Pancreas (tissue), 10 donors: ENCODE data around the gene SPDYE4. TPM values are rescaled to one million over a fixed set of nuclear protein-coding genes. Genes with fewer than 3 reads are reported as not detected.
A peak's percentile ranks its signal among the peaks of the same experiment; 100 is the strongest.

Experiments used
- ATAC-seq, 4 donors: fragments of 200-7000 bp; cut with Tn5 transposase; one replicate each; pipeline versions ENCODE4 v1.8.0 to v1.9.1; 2020; ENCODE audit warnings: mild to moderate bottlenecking in 4 of 4, moderate library complexity in 4 of 4
- DNase-seq, 6 donors: peaks; one replicate each; pipeline ENCODE4 v3.0.0-alpha.2; 2020
- FAIRE-seq: peaks from 2 replicates; lab custom pipeline; 2012; peaks lifted over from hg19 to GRCh38; lab: Jason Lieb, UNC
- H3K27ac ChIP-seq, 4 donors: fragments of 200-600 bp; sonication (generic); 1 replicate in 3 of 4; 2 replicates in 1 of 4; pipeline versions ENCODE4 v1.5.0 to v1.8.0; 2020
- H3K27me3 ChIP-seq, 4 donors: fragments of 200-600 bp; one replicate each; pipeline ENCODE4 v1.8.0; 2021
- H3K36me3 ChIP-seq, 3 donors: fragments of 200-600 bp; sonication (generic) in 1 of 3; one replicate each; pipeline versions ENCODE4 v1.5.0 to v1.8.0; 2020 to 2021
- H3K4me1 ChIP-seq, 3 donors: fragments of 200-600 bp; one replicate each; pipeline ENCODE4 v1.8.0; 2021
- H3K4me3 ChIP-seq, 4 donors: fragments of 200-600 bp; sonication (generic) in 2 of 4; one replicate each; pipeline versions ENCODE4 v1.5.0 to v1.8.0; 2020 to 2021
- H3K9me3 ChIP-seq, 4 donors: fragments of 200-600 bp; one replicate each; pipeline ENCODE4 v1.8.0; 2021
- CTCF ChIP-seq, 4 donors: fragments of 200-600 bp; sonication (generic) in 3 of 4; IDR thresholded peaks; one replicate each; pipeline versions ENCODE4 v1.5.0 to v1.8.0; 2021; ENCODE audit warnings: antibody characterized with exemption in 4 of 4
- WGBS, 2 donors: extraction: QIAGEN DNeasy Blood & Tissue Kit; methylation state at CpG; one replicate each; pipeline ENCODE4 v1.1.7; 2013; 5-methylcytosine and 5-hydroxymethylcytosine counted together
- intact Hi-C, 3 donors: fragments of 100-400 bp; cut with DNase I; formaldehyde crosslinking; loops; one replicate each; pipeline versions ENCODE4 v1.11.1 to v1.14.2; 2022
- polyA plus RNA-seq, 2 donors: library from polyadenylated mRNA; stranded (reverse); fragments of 200-250 nt; gene quantifications; one replicate each; pipeline ENCODE4 v1.2.3, GENCODE V29; 2013
- total RNA-seq, 6 donors: library from RNA; stranded (reverse); fragmentation: NEBNext Ultra II Directional in 4 of 6; extraction: Animal tissue kit (Norgen Biotek cat#: 25700) in 4 of 6; gene quantifications; one replicate each; pipeline versions ENCODE4 v1.2.1 to v1.2.4, GENCODE V29; 2021 to 2023
- donor health status: healthy with polysubstance abuse.
- donor health status: DM: no; HTN: no; CAD: no; lungs with moderate emphysema.
- donor health status: DM: no; HTN: no; CAD: no.
- donor health status: control.
- donor health status: control.
- donor health status: Bipolar disorder and iron deficiency.
- donor health status: DM: yes; HTN: yes; CAD: no.
- donor health status: DM: no; HTN: no; CAD: no.
- donor health status: DM: no; HTN: no; CAD: no.
- donor health status: DM: yes; HTN: yes; CAD: no.

The SPDYE4 gene
- total and polyA plus RNA-seq, 8 donors, result 0.28 TPM; not detected in 7

- FAIRE-seq (no peak), ATAC-seq (no peak), DNase-seq (no peak)
- peaks cover 0 to 6% (median 4%) of the 10 kb centered on the region in 3 donors for H3K4me1 ChIP-seq
- H3K9me3 ChIP-seq, result no peaks in the 10 kb centered on the region
- 90 to 93% methylated on average over 6 of the region's 6 CpGs for WGBS, 2 donors
- no peaks in the 10 kb centered on the region for H3K36me3 ChIP-seq
- no peak overlapping the region for H3K4me3 ChIP-seq
- no peak overlapping the region for H3K27ac ChIP-seq
- intact Hi-C loops, result loop anchor here in 1 of 3 donors (10.0 kb wide), 1 partner anchor 94 kb away; no protein-coding TSS in a partner anchor
- no peak for TF ChIP-seq CTCF (IDR thresholded peaks at IDR 0.05)
- H3K27me3 ChIP-seq, result no peaks in the 10 kb centered on the region
These were observed 42.9 kb upstream of the SPDYE4 start for GRCh38 chr17:8801135-8801840.

GRCh38 chr17:8800656-8801055 lies 42.3 kb upstream of the SPDYE4 start:
- Histone ChIP-seq H3K27ac (no peak overlapping the region), H3K27me3 (no peaks in the 10 kb centered on the region), H3K9me3 (no peaks in the 10 kb centered on the region), H3K4me1 (peaks cover 0 to 7% (median 6%) of the 10 kb centered on the region in 3 donors), H3K4me3 (no peak overlapping the region), H3K36me3 (no peaks in the 10 kb centered on the region)
- DNase-seq (no peak), FAIRE-seq (no peak), ATAC-seq (no peak)
- TF ChIP-seq CTCF (IDR thresholded peaks at IDR 0.05), result no peak
- WGBS, 2 donors, result 89 to 94% methylated on average over 2 of the region's 2 CpGs
- intact Hi-C loops, result loop anchor here in 1 of 3 donors (10.0 kb wide), 1 partner anchor 94 kb away; no protein-coding TSS in a partner anchor

- intact Hi-C loops, result loop anchor here in 1 of 3 donors (10.0 kb wide), 1 partner anchor 95 kb away; no protein-coding TSS in a partner anchor
- 25 to 35% methylated on average over 14 to 15 of the region's 15 CpGs for WGBS, 2 donors
- ATAC-seq, result peak in 3 of 4 donors; percentile 4 to 46 (median 37)
- Histone ChIP-seq H3K4me1 (peaks cover 0 to 7% (median 6%) of the 10 kb centered on the region in 3 donors), H3K4me3 (peak overlapping the region in 3 of 4 donors; percentile 59 to 81 (median 67)), H3K27me3 (no peaks in the 10 kb centered on the region), H3K27ac (peak overlapping the region; percentile 67 to 79 (median 72)), H3K36me3 (no peaks in the 10 kb centered on the region), H3K9me3 (no peaks in the 10 kb centered on the region)
- no peak for FAIRE-seq
- TF ChIP-seq CTCF (IDR thresholded peaks at IDR 0.05), result no peak
- DNase-seq, result peak in 5 of 6 donors; percentile 41 to 68 (median 61)
These were observed 41.3 kb upstream of the SPDYE4 start for GRCh38 chr17:8799570-8800212.

GRCh38 chr17:8798846-8799569 lies 40.7 kb upstream of the SPDYE4 start, which contains the start of gene MFSD6L:
Gene MFSD6L (minus strand): TSS chr17:8799365. CDS start chr17:8799120, 245 bp downstream.
- ATAC-seq (peak; percentile 94 to 98 (median 96)), FAIRE-seq (no peak), DNase-seq (peak; percentile 86 to 96 (median 91))
- Histone ChIP-seq H3K4me1 (peaks cover 0 to 7% (median 6%) of the 10 kb centered on the region in 3 donors), H3K27me3 (no peaks in the 10 kb centered on the region), H3K9me3 (no peaks in the 10 kb centered on the region), H3K4me3 (peak within 1 kb of the TSS; percentile 53 to 81 (median 63)), H3K36me3 (no peaks in the 10 kb centered on the region), H3K27ac (peak within 1 kb of the TSS; percentile 67 to 79 (median 72))
- intact Hi-C loops, result no loop called here
- TF ChIP-seq CTCF (IDR thresholded peaks at IDR 0.05), result peak in 2 of 4 donors; percentile 13 to 25
- WGBS, 2 donors, result 5 to 17% methylated on average over 36 to 62 of the region's 62 CpGs
